Muscle of arm (tissue), 12 donors: ENCODE data around the gene C18orf63. TPM values are rescaled to one million over a fixed set of nuclear protein-coding genes. Genes with fewer than 3 reads are reported as not detected.

Source experiments
- DNase-seq: peaks from one replicate; pipeline ENCODE4 v3.0.0-alpha.2; 2013
- polyA plus RNA-seq, 12 donors: library from polyadenylated mRNA; unstranded; fragments of 120-200 nt; gene quantifications; one replicate each; pipeline ENCODE4 v1.2.1, GENCODE V29; 2013; ENCODE audit not compliant: insufficient read length in 12 of 12

Gene C18orf63
- polyA plus RNA-seq, 12 donors, result not detected

DNA sequence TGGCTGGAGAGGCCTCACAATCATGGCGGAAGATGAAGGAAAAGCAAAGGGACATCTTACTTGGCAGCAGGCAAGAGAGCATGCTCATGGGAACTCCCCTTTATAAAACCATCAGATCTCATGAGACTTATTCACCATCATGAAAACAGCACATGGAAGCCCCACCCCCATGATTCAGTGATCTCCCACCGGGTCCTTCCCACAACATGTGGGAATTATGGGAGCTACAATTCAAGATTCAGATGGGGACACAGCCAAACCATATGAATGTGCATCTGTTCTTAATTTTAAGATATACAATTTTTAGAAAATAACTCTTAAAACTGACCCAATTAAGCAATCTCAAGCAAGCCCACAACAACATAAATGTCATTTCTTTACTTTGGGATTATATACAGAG, 12.6 kb downstream of the C18orf63 start:
- peak; percentile 7 for DNase-seq

DNA sequence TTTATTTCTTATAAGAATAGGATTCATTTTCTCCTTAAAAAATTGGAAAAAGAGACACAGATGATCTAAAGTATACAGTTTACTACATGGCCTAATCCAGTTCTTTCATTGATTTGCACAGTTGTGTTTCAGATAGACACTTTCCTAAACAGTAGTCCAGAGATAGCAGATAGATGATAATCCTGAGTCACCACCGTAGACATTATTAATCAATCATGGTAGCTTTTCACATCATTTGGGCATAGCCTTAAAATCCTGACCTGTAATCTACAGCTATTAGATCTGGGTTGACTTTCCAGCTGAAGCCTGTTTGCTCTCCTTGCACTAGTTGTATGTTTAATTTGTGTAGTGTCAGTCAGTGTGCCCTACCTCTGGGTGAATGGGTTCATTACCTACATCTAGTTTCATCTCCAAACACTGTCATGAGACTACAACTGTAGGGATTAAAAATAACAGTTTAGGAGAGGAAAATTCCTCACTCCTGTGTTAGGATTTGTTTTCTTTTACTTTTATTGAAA, 14.1 kb downstream of the C18orf63 start:
- DNase-seq, result no peak

- DNase-seq, result no peak
Measured at GRCh38 chr18:74331404-74331803, 15.8 kb downstream of the C18orf63 start.

- DNase-seq, result no peak
Measured at GRCh38 chr18:74333091-74333490, 17.5 kb downstream of the C18orf63 start.

- DNase-seq, result no peak
Measured at GRCh38 chr18:74334242-74334893, 18.7 kb downstream of the C18orf63 start.

GRCh38 chr18:74336656-74337055, 21.0 kb downstream of the C18orf63 start:
- DNase-seq, result no peak

DNA sequence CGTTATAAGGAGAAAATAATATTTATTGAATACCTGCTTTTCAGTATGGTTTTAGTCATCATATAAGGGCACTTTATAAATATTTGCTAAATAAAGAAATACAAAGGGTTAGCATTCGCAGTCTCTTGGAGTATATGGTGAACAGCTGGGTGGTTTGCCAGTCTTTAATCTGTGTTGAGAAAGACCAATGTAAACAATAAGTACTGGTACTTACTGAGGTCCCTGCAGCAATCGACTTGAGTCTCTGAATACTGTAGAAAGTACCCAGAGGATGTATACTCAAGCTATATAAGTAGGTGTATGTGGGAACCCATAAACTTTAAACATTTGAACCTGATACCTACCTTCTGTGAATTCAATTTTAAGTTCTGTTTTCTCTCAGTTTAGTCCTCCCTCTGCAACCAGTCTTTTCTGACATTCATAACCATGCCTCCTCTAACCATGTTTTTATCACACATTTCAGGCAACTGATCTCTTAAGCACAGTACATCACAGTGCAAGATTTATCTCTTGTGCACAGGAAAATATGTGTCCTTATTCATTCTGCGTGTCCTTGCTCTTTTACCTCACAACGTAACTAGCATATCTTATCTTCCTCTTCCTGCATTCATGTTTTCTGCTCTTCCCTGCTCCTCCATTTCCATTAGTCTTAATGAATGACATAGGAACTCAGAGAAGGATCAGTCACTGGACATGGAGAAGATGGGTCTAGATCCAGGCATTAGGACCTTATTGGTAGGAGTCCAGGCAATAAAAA, 21.7 kb downstream of the C18orf63 start:
- no peak for DNase-seq

DNA sequence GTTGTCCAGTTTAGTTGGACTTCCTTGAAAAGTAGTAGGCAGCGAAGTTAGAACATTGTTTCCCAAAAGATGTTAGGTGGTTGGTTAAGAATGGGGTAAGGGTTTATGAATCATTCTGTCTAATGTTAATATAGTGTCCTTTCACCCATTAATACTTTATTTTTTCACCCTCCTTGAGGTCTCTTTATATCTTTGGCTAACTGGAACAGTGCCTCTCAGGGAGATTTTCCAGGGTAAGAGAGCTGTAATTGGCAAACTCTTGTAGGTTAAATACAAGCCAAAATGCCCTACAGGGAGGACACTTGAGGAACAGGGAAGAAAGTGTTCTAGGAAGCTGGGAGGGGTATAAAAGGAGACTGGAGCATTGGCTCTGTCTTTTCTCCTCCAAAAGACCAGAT, 22.3 kb downstream of the C18orf63 start:
- DNase-seq, result no peak

DNA sequence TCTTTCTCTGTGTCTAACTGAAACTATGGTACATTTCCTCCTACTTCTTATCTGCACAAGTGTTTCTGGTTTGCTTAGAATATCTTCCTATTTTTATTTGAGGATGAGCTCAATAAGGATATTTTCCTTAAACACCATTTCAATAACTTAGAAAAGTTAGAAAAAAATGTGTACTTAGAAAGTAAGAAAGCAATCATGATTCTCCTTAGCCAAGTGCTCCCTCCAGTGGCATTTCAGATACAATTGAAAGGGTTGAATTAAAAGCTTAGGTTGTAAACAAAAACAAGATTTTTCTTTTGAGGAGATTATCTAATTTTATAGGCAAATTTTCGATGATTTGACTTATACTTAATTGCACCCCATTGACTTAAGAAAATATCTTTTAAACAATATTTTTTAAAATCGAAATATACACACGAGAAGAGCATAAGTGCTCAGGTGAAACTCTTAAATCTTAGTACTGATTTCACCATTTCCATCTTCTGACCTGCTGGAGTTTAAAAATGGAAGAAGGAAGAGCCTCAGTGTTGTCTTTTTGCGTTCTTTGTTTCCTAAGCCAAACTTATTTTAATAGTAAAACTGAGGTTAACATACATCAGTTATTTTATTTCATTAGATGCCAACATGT, 26.9 kb downstream of the C18orf63 start:
- DNase-seq, result peak; percentile 65

GRCh38 chr18:74346206-74346605, 30.6 kb downstream of the C18orf63 start:
- no peak for DNase-seq

DNA sequence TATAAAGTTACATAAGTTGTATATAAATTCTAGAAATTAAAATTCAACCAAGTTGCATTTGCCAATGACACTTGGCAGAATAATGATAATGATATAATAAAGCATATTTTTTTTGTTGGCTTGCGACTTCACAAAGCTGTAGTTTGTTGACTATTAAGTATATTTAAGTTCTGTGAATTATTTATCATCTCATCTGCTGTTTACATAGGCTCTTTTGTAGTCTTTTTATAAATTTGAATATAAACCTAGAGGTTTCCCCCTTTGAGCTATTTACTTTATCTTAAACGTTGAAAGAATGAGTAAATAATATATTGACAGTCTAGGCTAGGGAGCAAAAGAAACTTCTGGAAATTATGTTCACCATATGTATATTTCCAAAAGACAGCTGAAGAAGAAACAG, 32.9 kb downstream of the C18orf63 start:
- DNase-seq, result no peak

GRCh38 chr18:74351354-74351753, 35.7 kb downstream of the C18orf63 start:
- no peak for DNase-seq

DNA sequence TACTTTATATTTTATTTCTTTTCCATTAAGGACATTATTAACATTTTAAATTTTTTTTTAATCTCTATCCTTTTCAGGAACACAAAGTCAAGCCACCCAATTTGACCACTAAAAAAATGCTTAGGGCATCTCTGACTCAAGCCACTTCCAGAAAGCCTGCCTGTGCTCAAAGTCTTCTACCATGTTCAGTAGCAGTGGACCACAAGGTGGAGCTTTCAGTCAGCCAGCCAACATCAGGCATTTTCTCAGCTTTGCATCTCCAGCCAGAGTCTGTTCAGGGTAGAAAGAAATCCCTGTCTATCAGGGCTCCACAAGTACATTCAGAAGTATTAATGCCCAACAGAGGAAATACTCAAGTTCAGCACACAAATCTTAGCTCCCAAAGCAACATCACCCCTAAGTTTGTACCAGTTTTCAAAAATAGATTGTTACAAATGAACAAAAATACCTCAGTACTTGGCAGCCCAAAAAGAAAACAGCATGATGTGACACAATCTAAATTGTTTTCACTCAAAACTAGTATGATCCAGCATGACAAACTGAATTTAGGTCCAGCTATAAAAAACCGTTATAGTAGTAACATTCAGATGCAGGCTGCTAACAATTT, 37.6 kb downstream of the C18orf63 start:
- peak; percentile 82 for DNase-seq

DNA sequence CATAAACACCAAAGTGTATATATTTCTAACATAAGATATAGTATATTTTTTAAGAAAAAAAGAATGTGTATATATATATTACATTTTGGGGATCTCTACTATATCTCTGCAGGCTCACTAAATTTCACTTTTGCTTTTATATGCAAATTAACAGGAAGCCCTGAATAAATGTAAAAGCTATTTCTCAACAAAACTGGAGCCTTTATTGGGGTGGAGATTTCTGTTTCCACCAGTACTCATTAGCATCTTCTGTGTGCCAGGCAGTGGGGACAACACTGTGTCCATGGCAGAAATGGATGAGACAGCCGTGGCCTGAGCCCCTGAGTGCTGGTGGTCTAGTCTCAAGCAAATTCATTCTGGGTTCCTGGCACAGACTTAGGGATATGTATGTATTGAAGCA, 41.3 kb downstream of the C18orf63 start:
- DNase-seq, result no peak

GRCh38 chr18:74360852-74361655, 45.4 kb downstream of the C18orf63 start:
- no peak for DNase-seq

GRCh38 chr18:74367905-74368304, 52.3 kb downstream of the C18orf63 start:
- no peak for DNase-seq

DNA sequence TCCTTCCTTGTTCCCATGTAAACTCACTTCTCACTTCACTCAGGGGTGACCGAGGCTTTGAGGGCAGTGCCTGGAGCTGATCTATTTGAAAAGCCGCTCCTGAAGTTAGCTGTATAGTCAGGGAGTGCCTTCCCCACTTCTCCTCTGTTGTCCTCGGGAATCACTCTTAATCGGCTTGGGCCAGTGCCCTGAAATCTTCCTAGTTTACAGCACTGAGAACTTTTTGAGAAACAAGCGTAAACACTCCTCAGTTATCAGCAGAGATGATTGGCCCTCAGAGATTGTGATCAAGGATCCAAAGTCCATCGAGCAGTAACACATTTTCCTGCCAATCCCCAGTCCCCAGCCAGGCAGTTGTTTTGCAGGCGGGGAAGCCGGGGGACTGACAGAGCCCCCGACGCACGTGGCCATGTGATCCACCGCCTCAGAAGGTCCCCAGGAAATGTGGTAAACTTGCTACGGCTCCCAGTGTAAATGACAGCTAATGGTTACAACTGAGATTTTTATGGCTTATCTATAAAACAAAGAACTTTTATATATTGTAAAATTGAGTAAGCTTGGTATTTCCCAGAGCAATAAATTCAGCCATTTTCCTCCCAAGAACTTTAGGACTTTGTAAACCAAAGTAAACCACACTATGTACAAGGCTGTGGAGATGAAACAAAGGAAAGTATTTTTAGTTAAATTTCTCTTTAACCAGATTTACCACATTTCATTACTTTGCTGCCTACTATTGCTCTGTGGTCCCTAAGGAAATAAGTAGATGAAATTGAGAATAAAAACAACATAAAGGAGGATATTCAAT, 53.5 kb downstream of the C18orf63 start:
- DNase-seq, result peak; percentile 51

- DNase-seq, result peak; percentile 70
Measured at GRCh38 chr18:74370115-74370514, 54.5 kb downstream of the C18orf63 start.

GRCh38 chr18:74373428-74373827, 57.8 kb downstream of the C18orf63 start:
- no peak for DNase-seq

DNA sequence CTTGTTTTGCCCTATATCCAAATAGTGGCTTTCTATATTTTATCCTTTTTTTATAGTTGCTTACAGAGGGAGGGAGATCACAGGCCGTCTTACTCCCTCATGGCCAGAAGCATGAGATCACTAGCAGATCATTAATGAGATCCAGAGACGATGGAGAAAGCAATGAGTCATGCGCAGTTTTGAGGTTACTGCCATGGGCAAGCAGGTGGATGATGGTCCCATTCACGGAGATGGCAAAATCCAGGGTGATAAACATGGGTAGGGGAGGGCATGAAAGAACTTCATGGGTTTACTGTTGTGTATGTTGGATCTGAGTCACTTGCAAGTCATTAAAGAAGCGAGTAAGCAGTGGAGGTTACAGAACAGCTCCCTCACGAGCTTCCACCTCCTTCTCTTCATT, 60.4 kb downstream of the C18orf63 start:
- DNase-seq, result no peak

GRCh38 chr18:74376523-74376922, 60.9 kb downstream of the C18orf63 start:
- no peak for DNase-seq
